OCI-LY7 (cell line): ENCODE data around the gene INSIG1. TPM values are rescaled to one million over a fixed set of nuclear protein-coding genes. Genes with fewer than 3 reads are reported as not detected.

Experiments used
- BruUV-seq: library from RNA; stranded (reverse); fragments of 400-500 nt; replicated peaks from 2 replicates; lab custom pipeline; 2021; lab: Mats Ljungman, UMichigan
- CTCF ChIA-PET: fragments of 300-600 bp; sonication (Branson Sonifier 250); formaldehyde crosslinking; loops from one replicate; lab custom pipeline; 2022; ENCODE audit warnings: antibody characterized with exemption; ENCODE audit not compliant: unreplicated experiment; lab: Charles Lee
- POLR2A ChIA-PET: fragments of 300-600 bp; sonication (Branson Sonifier 250); formaldehyde crosslinking; loops from one replicate; lab custom pipeline; 2022; ENCODE audit warnings: antibody characterized with exemption; lab: Charles Lee
- DNase-seq: peaks from one replicate; pipeline ENCODE4 v3.0.0-alpha.2; 2015; ENCODE audit warnings: low spot score
- H2AFZ ChIP-seq: fragments of 200-600 bp; sonication (generic), shearing (Covaris generic); 2 replicates; pipeline ENCODE4 v1.6.1; 2014; ENCODE audit warnings: mild to moderate bottlenecking, antibody characterized with exemption, low read length, moderate library complexity
- H3K27ac ChIP-seq: fragments of 200-600 bp; sonication (generic); 2 replicates; pipeline ENCODE4 v1.5.1; 2014; ENCODE audit warnings: mixed run types, low read depth, mild to moderate bottlenecking, moderate library complexity, low read length, inconsistent platforms; ENCODE audit not compliant: poor library complexity, severe bottlenecking
- H3K36me3 ChIP-seq: fragments of 200-600 bp; sonication (generic); 2 replicates; pipeline ENCODE4 v1.6.1; 2014; ENCODE audit warnings: mild to moderate bottlenecking, antibody characterized with exemption, low read length, moderate library complexity, mixed read lengths; ENCODE audit not compliant: insufficient read depth
- H3K4me1 ChIP-seq: fragments of 200-600 bp; sonication (generic); 2 replicates; pipeline ENCODE4 v1.5.1; 2014; ENCODE audit warnings: mild to moderate bottlenecking, low read length; ENCODE audit not compliant: insufficient read depth, poor library complexity, severe bottlenecking
- H3K4me2 ChIP-seq: fragments of 200-600 bp; sonication (generic); 2 replicates; pipeline ENCODE4 v1.6.1; 2014; ENCODE audit warnings: mild to moderate bottlenecking, low read length
- H3K4me3 ChIP-seq: fragments of 200-600 bp; sonication (generic); 2 replicates; pipeline ENCODE4 v1.5.1; 2014; ENCODE audit warnings: mild to moderate bottlenecking, low read depth, low read length; ENCODE audit not compliant: poor library complexity, severe bottlenecking
- H3K79me2 ChIP-seq: fragments of 200-600 bp; sonication (generic); 2 replicates; pipeline ENCODE4 v1.6.1; 2016; ENCODE audit warnings: low read depth, mild to moderate bottlenecking, low read length, moderate library complexity, mixed read lengths; ENCODE audit not compliant: insufficient read depth
- H3K9me2 ChIP-seq: fragments of 200-600 bp; sonication (generic); 2 replicates; pipeline ENCODE4 v1.6.1; 2016; ENCODE audit warnings: mild to moderate bottlenecking, low read length, mixed read lengths; ENCODE audit not compliant: insufficient read depth
- H3K9me3 ChIP-seq: fragments of 200-600 bp; sonication (generic); 2 replicates; pipeline ENCODE4 v1.6.1; 2014; ENCODE audit warnings: mild to moderate bottlenecking, mixed run types, low read length, mixed read lengths
- H4K20me1 ChIP-seq: fragments of 200-600 bp; sonication (generic); 2 replicates; pipeline ENCODE4 v1.6.1; 2014; ENCODE audit warnings: mild to moderate bottlenecking, antibody characterized with exemption, low read length, moderate library complexity, mixed read lengths; ENCODE audit not compliant: insufficient read depth
- EZH2phosphoT487 ChIP-seq: fragments of 200-600 bp; sonication (generic); IDR thresholded peaks from 2 replicates; pipeline ENCODE4 v1.6.1; 2018; ENCODE audit warnings: low read depth, borderline replicate concordance, mild to moderate bottlenecking, mixed run types, antibody characterized with exemption, low read length, moderate library complexity, mixed read lengths
- intact Hi-C: fragments of 100-400 bp; cut with micrococcal nuclease; formaldehyde crosslinking; loops from one replicate; pipeline ENCODE4 v1.10.0; 2022; ENCODE audit not compliant: unreplicated experiment
- total RNA-seq, 2 experiments: library from RNA; depleted of rRNA in 1 of 2; stranded (reverse); fragments of >200 nt in 1 of 2; shearing (Covaris generic) in 1 of 2; gene quantifications; 2 replicates each; pipeline ENCODE4 v1.2.3, GENCODE V29; 2014 to 2022
- TF ChIP-seq, protein P1 (sequence below): fragments of 200-600 bp; sonication (generic); conservative IDR thresholded peaks from 2 replicates; pipeline ENCODE4 v1.5.1; 2014; ENCODE audit warnings: mild to moderate bottlenecking, antibody characterized with exemption, low read length, moderate library complexity, mixed read lengths

Gene INSIG1
- total RNA-seq, 2 experiments from 2014 or later = 122 to 164 TPM

GRCh38 chr7:155291729-155292128 is 5.9 kb upstream of the INSIG1 start:
- no peaks in the 10 kb centered on the region for H3K9me2 ChIP-seq
- H3K4me1 ChIP-seq = peaks cover 13% of the 10 kb centered on the region
- POLR2A ChIA-PET = no interaction called here
- H3K4me2 ChIP-seq = no peak overlapping the region
- no peaks in the 10 kb centered on the region for H3K9me3 ChIP-seq
- intact Hi-C loops = no loop called here
- no peaks in the 10 kb centered on the region for H3K36me3 ChIP-seq
- TF ChIP-seq, protein P1, sequence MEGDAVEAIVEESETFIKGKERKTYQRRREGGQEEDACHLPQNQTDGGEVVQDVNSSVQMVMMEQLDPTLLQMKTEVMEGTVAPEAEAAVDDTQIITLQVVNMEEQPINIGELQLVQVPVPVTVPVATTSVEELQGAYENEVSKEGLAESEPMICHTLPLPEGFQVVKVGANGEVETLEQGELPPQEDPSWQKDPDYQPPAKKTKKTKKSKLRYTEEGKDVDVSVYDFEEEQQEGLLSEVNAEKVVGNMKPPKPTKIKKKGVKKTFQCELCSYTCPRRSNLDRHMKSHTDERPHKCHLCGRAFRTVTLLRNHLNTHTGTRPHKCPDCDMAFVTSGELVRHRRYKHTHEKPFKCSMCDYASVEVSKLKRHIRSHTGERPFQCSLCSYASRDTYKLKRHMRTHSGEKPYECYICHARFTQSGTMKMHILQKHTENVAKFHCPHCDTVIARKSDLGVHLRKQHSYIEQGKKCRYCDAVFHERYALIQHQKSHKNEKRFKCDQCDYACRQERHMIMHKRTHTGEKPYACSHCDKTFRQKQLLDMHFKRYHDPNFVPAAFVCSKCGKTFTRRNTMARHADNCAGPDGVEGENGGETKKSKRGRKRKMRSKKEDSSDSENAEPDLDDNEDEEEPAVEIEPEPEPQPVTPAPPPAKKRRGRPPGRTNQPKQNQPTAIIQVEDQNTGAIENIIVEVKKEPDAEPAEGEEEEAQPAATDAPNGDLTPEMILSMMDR = no peak
- no peak for TF ChIP-seq EZH2phosphoT487
- no peaks in the 10 kb centered on the region; the same call in 1 of the 2 replicates for H3K79me2 ChIP-seq
- no TSS peak for BruUV-seq
- H2AFZ ChIP-seq = no peak overlapping the region
- DNase-seq = no peak
- CTCF ChIA-PET = no interaction called here
- H3K4me3 ChIP-seq = no peak overlapping the region
- H4K20me1 ChIP-seq = no peaks in the 10 kb centered on the region
- H3K27ac ChIP-seq = no peak overlapping the region

- Histone ChIP-seq H3K27ac (no peak overlapping the region), H3K4me1 (peaks cover 14% of the 10 kb centered on the region), H3K36me3 (no peaks in the 10 kb centered on the region), H3K9me3 (no peaks in the 10 kb centered on the region), H3K9me2 (no peaks in the 10 kb centered on the region), H4K20me1 (no peaks in the 10 kb centered on the region), H3K4me3 (no peak overlapping the region), H3K79me2 (no peaks in the 10 kb centered on the region; the same call in 1 of the 2 replicates), H2AFZ (no peak overlapping the region), H3K4me2 (no peak overlapping the region)
- TF ChIP-seq, protein P1 = no peak
- no peak for TF ChIP-seq EZH2phosphoT487
- no peak for DNase-seq
- intact Hi-C loops = no loop called here
- POLR2A ChIA-PET = no interaction called here
- no TSS peak for BruUV-seq
- CTCF ChIA-PET = no interaction called here
Measured at GRCh38 chr7:155292680-155293226, 4.9 kb upstream of the INSIG1 start.
